HEK293 (cell line): Measurements from ENCODE around the gene NINJ2.

Source experiments
- CTCF ChIA-PET: fragments of 350-600 bp; formaldehyde crosslinking; extraction: SDS; loops from one replicate; lab custom pipeline; 2021; ENCODE audit warnings: antibody characterized with exemption; lab: Yijun Ruan, JAX
- POLR2A ChIA-PET: fragments of 300-600 bp; formaldehyde crosslinking; extraction: SDS; loops from one replicate; lab custom pipeline; 2020; ENCODE audit warnings: antibody characterized with exemption, inconsistent platforms; lab: Yijun Ruan, JAX
- H3K27ac ChIP-seq: fragments of 200-500 bp; sonication (Bioruptor generic); 2 replicates; pipeline ENCODE4 v1.5.1; 2014; ENCODE audit warnings: low read depth, low read length, control low read depth, inconsistent platforms; ENCODE audit errors: extremely low read depth
- H3K36me3 ChIP-seq, 2 experiments: fragments of 200-500 bp in 1 of 2; sonication (Bioruptor generic) in 1 of 2; 1 replicate in 1 of 2; 2 replicates in 1 of 2; pipeline ENCODE4 v1.5.1; 2014 to 2017; ENCODE audit warnings: inconsistent platforms in 2 of 2, low read length in 2 of 2; ENCODE audit not compliant: control insufficient read depth in 2 of 2, insufficient read depth in 1 of 2
- H3K4me1 ChIP-seq: fragments of 200-500 bp; sonication (Bioruptor generic); 2 replicates; pipeline ENCODE4 v1.5.1; 2014; ENCODE audit warnings: mild to moderate bottlenecking, low read length, inconsistent platforms; ENCODE audit not compliant: control insufficient read depth, insufficient read depth
- H3K4me3 ChIP-seq: 2 replicates; pipeline ENCODE4 v1.5.1; 2011; ENCODE audit warnings: low read depth, mild to moderate bottlenecking, control low read depth, low read length, moderate library complexity
- H3K9me3 ChIP-seq: fragments of 200-500 bp; sonication (Bioruptor generic); 2 replicates; pipeline ENCODE4 v1.5.1; 2014; ENCODE audit warnings: low read depth, low read length, inconsistent platforms; ENCODE audit not compliant: control insufficient read depth, insufficient read depth
- KLF8 ChIP-seq: fragments of 450-650 bp; formaldehyde crosslinking; IDR thresholded peaks from 2 replicates; pipeline ENCODE4 v1.5.1; 2016; ENCODE audit warnings: missing biosample characterization, missing genetic modification characterization
- MEIS1 ChIP-seq: sonication (generic); formaldehyde crosslinking; IDR thresholded peaks from 2 replicates; pipeline ENCODE4 v1.8.1; 2022; ENCODE audit warnings: missing genetic modification reagents, mild to moderate bottlenecking, borderline replicate concordance
- OVOL3 ChIP-seq: fragments of 450-650 bp; formaldehyde crosslinking; IDR thresholded peaks from 2 replicates; pipeline ENCODE4 v1.5.1; 2016; ENCODE audit warnings: missing biosample characterization, missing genetic modification characterization
- RBAK ChIP-seq: fragments of 450-650 bp; formaldehyde crosslinking; IDR thresholded peaks from 2 replicates; pipeline ENCODE4 v1.5.1; 2016; ENCODE audit warnings: missing biosample characterization, missing genetic modification characterization
- ZFP37 ChIP-seq: fragments of 450-650 bp; formaldehyde crosslinking; IDR thresholded peaks from 2 replicates; pipeline ENCODE4 v1.5.1; 2016; ENCODE audit warnings: missing biosample characterization, missing genetic modification characterization
- ZNF155 ChIP-seq: fragments of 450-650 bp; formaldehyde crosslinking; IDR thresholded peaks from 2 replicates; pipeline ENCODE4 v1.5.1; 2016; ENCODE audit warnings: missing biosample characterization, missing genetic modification characterization
- ZNF202 ChIP-seq: fragments of 450-650 bp; formaldehyde crosslinking; IDR thresholded peaks from 2 replicates; pipeline ENCODE4 v1.5.1; 2016; ENCODE audit warnings: missing biosample characterization, missing genetic modification characterization, borderline replicate concordance
- ZNF341 ChIP-seq: fragments of 450-650 bp; formaldehyde crosslinking; IDR thresholded peaks from 2 replicates; pipeline ENCODE4; 2016; ENCODE audit warnings: low read depth, missing biosample characterization, missing genetic modification characterization
- ZNF549 ChIP-seq: fragments of 450-650 bp; IDR thresholded peaks from 2 replicates; pipeline ENCODE4 v1.5.1; 2018; ENCODE audit warnings: missing biosample characterization, missing genetic modification characterization, mild to moderate bottlenecking, inconsistent platforms, moderate library complexity
- ZNF596 ChIP-seq: fragments of 450-650 bp; IDR thresholded peaks from 2 replicates; pipeline ENCODE4 v1.5.0; 2018; ENCODE audit warnings: missing biosample characterization, mild to moderate bottlenecking, missing genetic modification characterization, moderate library complexity
- ZNF623 ChIP-seq: fragments of 450-650 bp; formaldehyde crosslinking; IDR thresholded peaks from 2 replicates; pipeline ENCODE4 v1.5.1; 2016; ENCODE audit warnings: missing biosample characterization, missing genetic modification characterization
- ZNF670 ChIP-seq: fragments of 450-650 bp; formaldehyde crosslinking; IDR thresholded peaks from 2 replicates; pipeline ENCODE4 v1.5.1; 2016; ENCODE audit warnings: missing biosample characterization, missing genetic modification characterization, low read depth
- ZNF776 ChIP-seq: fragments of 450-650 bp; formaldehyde crosslinking; IDR thresholded peaks from 2 replicates; pipeline ENCODE4 v1.5.0; 2017; ENCODE audit warnings: missing biosample characterization, missing genetic modification characterization, borderline replicate concordance
- ZNF791 ChIP-seq: fragments of 450-650 bp; formaldehyde crosslinking; IDR thresholded peaks from 2 replicates; pipeline ENCODE4 v1.5.1; 2016; ENCODE audit warnings: missing biosample characterization, missing genetic modification characterization
- ZNF830 ChIP-seq: fragments of 450-650 bp; IDR thresholded peaks from 2 replicates; pipeline ENCODE4 v1.5.0; 2018; ENCODE audit warnings: missing biosample characterization, missing genetic modification characterization, low read depth, mild to moderate bottlenecking, moderate library complexity
- TF ChIP-seq, protein P1 (sequence below): fragments of 450-650 bp; formaldehyde crosslinking; IDR thresholded peaks from 2 replicates; pipeline ENCODE4 v1.5.1; 2016; ENCODE audit warnings: missing biosample characterization, missing genetic modification characterization, borderline replicate concordance
- TF ChIP-seq, protein P2 (sequence below): fragments of 450-650 bp; formaldehyde crosslinking; IDR thresholded peaks from 2 replicates; pipeline ENCODE4 v1.5.1; 2016; ENCODE audit warnings: missing biosample characterization, missing genetic modification characterization
- TF ChIP-seq, protein P3 (sequence below): fragments of 450-650 bp; formaldehyde crosslinking; IDR thresholded peaks from 2 replicates; pipeline ENCODE4 v1.5.1; 2016; ENCODE audit warnings: missing biosample characterization, missing genetic modification characterization, low read depth
- TF ChIP-seq, protein P4 (sequence below): IDR thresholded peaks from 2 replicates; pipeline ENCODE4 v1.6.1; 2011; ENCODE audit warnings: mild to moderate bottlenecking, low read depth, low read length, borderline replicate concordance
- TF ChIP-seq, protein P5 (sequence below): fragments of 450-650 bp; formaldehyde crosslinking; IDR thresholded peaks from 2 replicates; pipeline ENCODE4 v1.5.0; 2017; ENCODE audit warnings: missing biosample characterization, missing genetic modification characterization, borderline replicate concordance
- TF ChIP-seq, protein P6 (sequence below): fragments of 450-650 bp; formaldehyde crosslinking; IDR thresholded peaks from 2 replicates; pipeline ENCODE4 v1.5.1; 2017; ENCODE audit warnings: missing biosample characterization, mild to moderate bottlenecking, missing genetic modification characterization, moderate library complexity

Gene NINJ2

DNA sequence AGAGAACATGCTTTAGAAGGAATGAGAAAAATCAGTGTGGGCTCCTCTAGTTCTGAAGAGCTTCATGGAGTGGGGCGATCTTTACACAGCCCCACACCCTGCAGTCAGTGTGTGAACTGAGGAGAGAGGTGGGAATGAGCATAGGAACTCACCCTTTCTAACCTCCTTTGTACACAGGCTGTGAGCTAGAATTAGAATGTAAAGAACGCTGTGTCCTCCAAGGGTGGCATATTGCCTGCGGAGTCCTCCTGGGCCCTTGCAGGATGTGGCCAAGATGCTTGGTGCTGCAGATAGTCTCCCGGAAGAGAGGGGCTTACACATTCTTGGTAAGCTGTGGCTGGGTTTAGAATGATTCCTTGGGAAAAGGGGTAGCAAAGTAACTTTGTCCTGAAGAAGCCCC lies 43.9 kb downstream of the NINJ2 start:
- no peaks in the 10 kb centered on the region for H3K4me1 ChIP-seq
- no peak overlapping the region for H3K27ac ChIP-seq
- no peaks in the 10 kb centered on the region for H3K36me3 ChIP-seq
- H3K9me3 ChIP-seq: no peaks in the 10 kb centered on the region
- TF ChIP-seq ZNF155: no peak
- TF ChIP-seq ZNF830: no peak
- no peak for TF ChIP-seq KLF8 (tag by site-specific recombination)
- no peak for TF ChIP-seq RBAK (tag by site-specific recombination)
- TF ChIP-seq, protein P1, sequence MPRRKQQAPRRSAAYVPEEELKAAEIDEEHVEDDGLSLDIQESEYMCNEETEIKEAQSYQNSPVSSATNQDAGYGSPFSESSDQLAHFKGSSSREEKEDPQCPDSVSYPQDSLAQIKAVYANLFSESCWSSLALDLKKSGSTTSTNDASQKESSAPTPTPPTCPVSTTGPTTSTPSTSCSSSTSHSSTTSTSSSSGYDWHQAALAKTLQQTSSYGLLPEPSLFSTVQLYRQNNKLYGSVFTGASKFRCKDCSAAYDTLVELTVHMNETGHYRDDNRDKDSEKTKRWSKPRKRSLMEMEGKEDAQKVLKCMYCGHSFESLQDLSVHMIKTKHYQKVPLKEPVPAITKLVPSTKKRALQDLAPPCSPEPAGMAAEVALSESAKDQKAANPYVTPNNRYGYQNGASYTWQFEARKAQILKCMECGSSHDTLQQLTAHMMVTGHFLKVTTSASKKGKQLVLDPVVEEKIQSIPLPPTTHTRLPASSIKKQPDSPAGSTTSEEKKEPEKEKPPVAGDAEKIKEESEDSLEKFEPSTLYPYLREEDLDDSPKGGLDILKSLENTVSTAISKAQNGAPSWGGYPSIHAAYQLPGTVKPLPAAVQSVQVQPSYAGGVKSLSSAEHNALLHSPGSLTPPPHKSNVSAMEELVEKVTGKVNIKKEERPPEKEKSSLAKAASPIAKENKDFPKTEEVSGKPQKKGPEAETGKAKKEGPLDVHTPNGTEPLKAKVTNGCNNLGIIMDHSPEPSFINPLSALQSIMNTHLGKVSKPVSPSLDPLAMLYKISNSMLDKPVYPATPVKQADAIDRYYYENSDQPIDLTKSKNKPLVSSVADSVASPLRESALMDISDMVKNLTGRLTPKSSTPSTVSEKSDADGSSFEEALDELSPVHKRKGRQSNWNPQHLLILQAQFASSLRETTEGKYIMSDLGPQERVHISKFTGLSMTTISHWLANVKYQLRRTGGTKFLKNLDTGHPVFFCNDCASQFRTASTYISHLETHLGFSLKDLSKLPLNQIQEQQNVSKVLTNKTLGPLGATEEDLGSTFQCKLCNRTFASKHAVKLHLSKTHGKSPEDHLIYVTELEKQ (tag by site-specific recombination): no peak
- ChIA-PET POLR2A (no interaction called here), CTCF (interaction anchor here (1.0 to 2.2 kb wide), 2 partner anchors 49 to 132 kb away, joined by 3 to 10 read pairs; no protein-coding TSS in a partner anchor)
- no peak overlapping the region for H3K4me3 ChIP-seq

DNA sequence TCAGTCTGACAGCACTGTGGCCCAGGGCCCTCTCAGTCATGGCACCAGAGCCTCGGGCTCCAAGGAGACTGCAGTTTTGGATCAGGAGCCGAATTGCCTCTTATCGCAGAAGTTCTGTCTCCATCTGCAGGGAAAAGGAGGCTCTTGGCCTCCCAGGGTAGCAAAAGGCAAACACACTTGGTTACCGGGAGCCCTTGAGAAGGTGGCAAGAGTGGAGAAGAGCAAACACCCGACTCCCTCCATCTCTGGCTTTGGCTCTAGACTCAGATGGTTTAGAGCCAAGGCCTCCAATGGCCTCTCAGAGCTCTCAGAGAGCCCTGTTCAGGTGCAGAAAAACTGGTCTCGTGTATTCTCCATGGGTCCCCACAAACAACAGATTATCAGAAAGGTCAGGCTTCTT lies 44.6 kb downstream of the NINJ2 start:
- ChIA-PET POLR2A (no interaction called here), CTCF (interaction anchor here (2.2 kb wide), 1 partner anchor 133 kb away, joined by 10 read pairs; no protein-coding TSS in a partner anchor)
- H3K27ac ChIP-seq: no peak overlapping the region
- H3K36me3 ChIP-seq: no peaks in the 10 kb centered on the region
- H3K4me1 ChIP-seq: no peaks in the 10 kb centered on the region
- no peaks in the 10 kb centered on the region for H3K9me3 ChIP-seq
- H3K4me3 ChIP-seq: no peak overlapping the region
- TF ChIP-seq OVOL3 (tag by site-specific recombination) (no peak), ZNF776 (tag by site-specific recombination) (no peak), ZNF549 (tag by site-specific recombination) (no peak), ZNF791 (tag by site-specific recombination) (no peak), ZNF623 (tag by site-specific recombination) (no peak), ZNF202 (tag by site-specific recombination) (no peak), MEIS1 (no peak), ZNF670 (tag by site-specific recombination) (no peak), ZFP37 (tag by site-specific recombination) (no peak), ZNF341 (no peak), ZNF596 (tag by site-specific recombination) (no peak)
- TF ChIP-seq, protein P2, sequence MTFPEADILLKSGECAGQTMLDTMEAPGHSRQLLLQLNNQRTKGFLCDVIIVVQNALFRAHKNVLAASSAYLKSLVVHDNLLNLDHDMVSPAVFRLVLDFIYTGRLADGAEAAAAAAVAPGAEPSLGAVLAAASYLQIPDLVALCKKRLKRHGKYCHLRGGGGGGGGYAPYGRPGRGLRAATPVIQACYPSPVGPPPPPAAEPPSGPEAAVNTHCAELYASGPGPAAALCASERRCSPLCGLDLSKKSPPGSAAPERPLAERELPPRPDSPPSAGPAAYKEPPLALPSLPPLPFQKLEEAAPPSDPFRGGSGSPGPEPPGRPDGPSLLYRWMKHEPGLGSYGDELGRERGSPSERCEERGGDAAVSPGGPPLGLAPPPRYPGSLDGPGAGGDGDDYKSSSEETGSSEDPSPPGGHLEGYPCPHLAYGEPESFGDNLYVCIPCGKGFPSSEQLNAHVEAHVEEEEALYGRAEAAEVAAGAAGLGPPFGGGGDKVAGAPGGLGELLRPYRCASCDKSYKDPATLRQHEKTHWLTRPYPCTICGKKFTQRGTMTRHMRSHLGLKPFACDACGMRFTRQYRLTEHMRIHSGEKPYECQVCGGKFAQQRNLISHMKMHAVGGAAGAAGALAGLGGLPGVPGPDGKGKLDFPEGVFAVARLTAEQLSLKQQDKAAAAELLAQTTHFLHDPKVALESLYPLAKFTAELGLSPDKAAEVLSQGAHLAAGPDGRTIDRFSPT: no peak
- TF ChIP-seq, protein P3, sequence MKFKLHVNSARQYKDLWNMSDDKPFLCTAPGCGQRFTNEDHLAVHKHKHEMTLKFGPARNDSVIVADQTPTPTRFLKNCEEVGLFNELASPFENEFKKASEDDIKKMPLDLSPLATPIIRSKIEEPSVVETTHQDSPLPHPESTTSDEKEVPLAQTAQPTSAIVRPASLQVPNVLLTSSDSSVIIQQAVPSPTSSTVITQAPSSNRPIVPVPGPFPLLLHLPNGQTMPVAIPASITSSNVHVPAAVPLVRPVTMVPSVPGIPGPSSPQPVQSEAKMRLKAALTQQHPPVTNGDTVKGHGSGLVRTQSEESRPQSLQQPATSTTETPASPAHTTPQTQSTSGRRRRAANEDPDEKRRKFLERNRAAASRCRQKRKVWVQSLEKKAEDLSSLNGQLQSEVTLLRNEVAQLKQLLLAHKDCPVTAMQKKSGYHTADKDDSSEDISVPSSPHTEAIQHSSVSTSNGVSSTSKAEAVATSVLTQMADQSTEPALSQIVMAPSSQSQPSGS: no peak
- TF ChIP-seq, protein P4, sequence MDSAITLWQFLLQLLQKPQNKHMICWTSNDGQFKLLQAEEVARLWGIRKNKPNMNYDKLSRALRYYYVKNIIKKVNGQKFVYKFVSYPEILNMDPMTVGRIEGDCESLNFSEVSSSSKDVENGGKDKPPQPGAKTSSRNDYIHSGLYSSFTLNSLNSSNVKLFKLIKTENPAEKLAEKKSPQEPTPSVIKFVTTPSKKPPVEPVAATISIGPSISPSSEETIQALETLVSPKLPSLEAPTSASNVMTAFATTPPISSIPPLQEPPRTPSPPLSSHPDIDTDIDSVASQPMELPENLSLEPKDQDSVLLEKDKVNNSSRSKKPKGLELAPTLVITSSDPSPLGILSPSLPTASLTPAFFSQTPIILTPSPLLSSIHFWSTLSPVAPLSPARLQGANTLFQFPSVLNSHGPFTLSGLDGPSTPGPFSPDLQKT: no peak
- TF ChIP-seq, protein P5, sequence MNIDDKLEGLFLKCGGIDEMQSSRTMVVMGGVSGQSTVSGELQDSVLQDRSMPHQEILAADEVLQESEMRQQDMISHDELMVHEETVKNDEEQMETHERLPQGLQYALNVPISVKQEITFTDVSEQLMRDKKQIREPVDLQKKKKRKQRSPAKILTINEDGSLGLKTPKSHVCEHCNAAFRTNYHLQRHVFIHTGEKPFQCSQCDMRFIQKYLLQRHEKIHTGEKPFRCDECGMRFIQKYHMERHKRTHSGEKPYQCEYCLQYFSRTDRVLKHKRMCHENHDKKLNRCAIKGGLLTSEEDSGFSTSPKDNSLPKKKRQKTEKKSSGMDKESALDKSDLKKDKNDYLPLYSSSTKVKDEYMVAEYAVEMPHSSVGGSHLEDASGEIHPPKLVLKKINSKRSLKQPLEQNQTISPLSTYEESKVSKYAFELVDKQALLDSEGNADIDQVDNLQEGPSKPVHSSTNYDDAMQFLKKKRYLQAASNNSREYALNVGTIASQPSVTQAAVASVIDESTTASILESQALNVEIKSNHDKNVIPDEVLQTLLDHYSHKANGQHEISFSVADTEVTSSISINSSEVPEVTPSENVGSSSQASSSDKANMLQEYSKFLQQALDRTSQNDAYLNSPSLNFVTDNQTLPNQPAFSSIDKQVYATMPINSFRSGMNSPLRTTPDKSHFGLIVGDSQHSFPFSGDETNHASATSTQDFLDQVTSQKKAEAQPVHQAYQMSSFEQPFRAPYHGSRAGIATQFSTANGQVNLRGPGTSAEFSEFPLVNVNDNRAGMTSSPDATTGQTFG: no peak
- TF ChIP-seq, protein P6, sequence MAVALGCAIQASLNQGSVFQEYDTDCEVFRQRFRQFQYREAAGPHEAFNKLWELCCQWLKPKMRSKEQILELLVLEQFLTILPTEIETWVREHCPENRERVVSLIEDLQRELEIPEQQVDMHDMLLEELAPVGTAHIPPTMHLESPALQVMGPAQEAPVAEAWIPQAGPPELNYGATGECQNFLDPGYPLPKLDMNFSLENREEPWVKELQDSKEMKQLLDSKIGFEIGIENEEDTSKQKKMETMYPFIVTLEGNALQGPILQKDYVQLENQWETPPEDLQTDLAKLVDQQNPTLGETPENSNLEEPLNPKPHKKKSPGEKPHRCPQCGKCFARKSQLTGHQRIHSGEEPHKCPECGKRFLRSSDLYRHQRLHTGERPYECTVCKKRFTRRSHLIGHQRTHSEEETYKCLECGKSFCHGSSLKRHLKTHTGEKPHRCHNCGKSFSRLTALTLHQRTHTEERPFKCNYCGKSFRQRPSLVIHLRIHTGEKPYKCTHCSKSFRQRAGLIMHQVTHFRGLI (tag by site-specific recombination): no peak
